Psoas muscle (tissue), 8 donors: Measurements from ENCODE around the gene CA10. TPM values are rescaled to one million over a fixed set of nuclear protein-coding genes. Genes with fewer than 3 reads are reported as not detected.

Experiments used
- ATAC-seq, 4 donors: fragments of 200-7000 bp; cut with Tn5 transposase; one replicate each; pipeline ENCODE4 v1.9.1; 2020; ENCODE audit warnings: moderate library complexity in 3 of 4, mild to moderate bottlenecking in 2 of 4
- DNase-seq, 2 donors: peaks; one replicate each; pipeline ENCODE4 v3.0.0-alpha.2; 2020
- H3K27ac ChIP-seq: fragments of 200-600 bp; one replicate; pipeline ENCODE4 v1.8.0; 2022
- H3K27me3 ChIP-seq, 3 donors: fragments of 200-600 bp in 1 of 3; one replicate each; pipeline versions ENCODE4 v1.6.1 to v1.8.0; 2013 to 2022; ENCODE audit warnings: low read length in 2 of 3, mild to moderate bottlenecking in 2 of 3, moderate library complexity in 1 of 3; ENCODE audit not compliant: insufficient read depth in 3 of 3
- H3K36me3 ChIP-seq, 2 donors: fragments of 200-600 bp in 1 of 2; one replicate each; pipeline versions ENCODE4 v1.6.1 to v1.8.0; 2013 to 2022; ENCODE audit warnings: low read depth in 1 of 2, mild to moderate bottlenecking in 1 of 2, moderate library complexity in 1 of 2; ENCODE audit not compliant: insufficient read depth in 1 of 2
- H3K4me1 ChIP-seq: fragments of 200-600 bp; one replicate; pipeline ENCODE4 v1.8.0; 2022
- H3K4me3 ChIP-seq: fragments of 200-600 bp; one replicate; pipeline ENCODE4 v1.8.0; 2022; ENCODE audit warnings: mild to moderate bottlenecking
- H3K9me3 ChIP-seq: fragments of 200-600 bp; one replicate; pipeline ENCODE4 v1.8.0; 2022
- WGBS, 3 donors: extraction: QIAGEN DNeasy Blood & Tissue Kit; methylation state at CpG; one replicate each; pipeline versions ENCODE4 v1.1.6 to v1.1.7; 2013; 5-methylcytosine and 5-hydroxymethylcytosine counted together
- intact Hi-C, 2 donors: fragments of 100-400 bp; cut with DNase I; formaldehyde crosslinking; loops; one replicate each; pipeline versions ENCODE4 v1.11.0 to v1.14.2; 2022
- polyA plus RNA-seq, 3 donors: library from polyadenylated mRNA; stranded (reverse); fragments of 200-250 nt; gene quantifications; one replicate each; pipeline ENCODE4 v1.2.3, GENCODE V29; 2013
- total RNA-seq, 4 donors: library from RNA; stranded (reverse); fragmentation: NEBNext Ultra II Directional in 2 of 4; extraction: Animal tissue kit (Norgen Biotek cat#: 25700) in 2 of 4; gene quantifications; one replicate each; pipeline versions ENCODE4 v1.2.1 to v1.2.4, GENCODE V29; 2021 to 2023
- TF ChIP-seq, protein P1 (sequence below): fragments of 200-600 bp; IDR thresholded peaks from one replicate; pipeline ENCODE4 v1.8.0; 2022; ENCODE audit warnings: antibody characterized with exemption
- donor health status: healthy with polysubstance abuse.
- donor health status: DM: no; HTN: no; CAD: no; lungs with moderate emphysema.
- donor health status: Bipolar disorder and iron deficiency.
- donor health status: healthy.
- donor health status: DM: yes; HTN: yes; CAD: no.
- donor health status: DM: no; HTN: no; CAD: no.
- donor health status: DM: no; HTN: no; CAD: no.
- donor health status: DM: yes; HTN: yes; CAD: no.

Gene CA10
- total and polyA plus RNA-seq, 7 donors, result 0.03 to 0.04 TPM; not detected in 5

DNA sequence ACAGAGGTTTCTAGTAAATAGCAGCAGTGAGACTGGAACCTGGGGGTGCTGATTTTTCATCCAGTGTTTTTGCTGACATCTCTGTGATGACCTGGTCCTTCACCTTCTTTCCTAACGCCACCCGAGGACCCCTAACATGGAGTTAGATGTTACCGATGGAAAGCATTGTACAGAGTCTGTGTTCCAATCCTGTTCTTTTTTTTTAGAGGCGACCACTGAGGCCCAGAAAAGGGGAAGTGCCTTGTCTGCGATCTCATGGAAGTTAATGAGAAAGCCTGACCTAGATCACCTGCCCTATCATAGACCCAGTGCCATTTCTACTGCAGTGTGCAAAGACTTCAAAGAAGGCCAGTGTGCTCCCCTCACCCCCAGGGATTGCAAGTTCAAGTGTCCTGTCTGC lies 362.5 kb downstream of the CA10 start:
- no peak for DNase-seq
- intact Hi-C loops, result no loop called here
- no peak overlapping the region for H3K27ac ChIP-seq
- H3K36me3 ChIP-seq, result no peaks in the 10 kb centered on the region
- H3K4me1 ChIP-seq, result no peaks in the 10 kb centered on the region
- WGBS, 3 donors, result 88 to 96% (median 93%) methylated on average over 5 of the region's 5 CpGs
- H3K4me3 ChIP-seq, result no peak overlapping the region
- no peak for ATAC-seq
- no peaks in the 10 kb centered on the region for H3K9me3 ChIP-seq
- TF ChIP-seq, protein P1, sequence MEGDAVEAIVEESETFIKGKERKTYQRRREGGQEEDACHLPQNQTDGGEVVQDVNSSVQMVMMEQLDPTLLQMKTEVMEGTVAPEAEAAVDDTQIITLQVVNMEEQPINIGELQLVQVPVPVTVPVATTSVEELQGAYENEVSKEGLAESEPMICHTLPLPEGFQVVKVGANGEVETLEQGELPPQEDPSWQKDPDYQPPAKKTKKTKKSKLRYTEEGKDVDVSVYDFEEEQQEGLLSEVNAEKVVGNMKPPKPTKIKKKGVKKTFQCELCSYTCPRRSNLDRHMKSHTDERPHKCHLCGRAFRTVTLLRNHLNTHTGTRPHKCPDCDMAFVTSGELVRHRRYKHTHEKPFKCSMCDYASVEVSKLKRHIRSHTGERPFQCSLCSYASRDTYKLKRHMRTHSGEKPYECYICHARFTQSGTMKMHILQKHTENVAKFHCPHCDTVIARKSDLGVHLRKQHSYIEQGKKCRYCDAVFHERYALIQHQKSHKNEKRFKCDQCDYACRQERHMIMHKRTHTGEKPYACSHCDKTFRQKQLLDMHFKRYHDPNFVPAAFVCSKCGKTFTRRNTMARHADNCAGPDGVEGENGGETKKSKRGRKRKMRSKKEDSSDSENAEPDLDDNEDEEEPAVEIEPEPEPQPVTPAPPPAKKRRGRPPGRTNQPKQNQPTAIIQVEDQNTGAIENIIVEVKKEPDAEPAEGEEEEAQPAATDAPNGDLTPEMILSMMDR, result no peak
- no peaks in the 10 kb centered on the region for H3K27me3 ChIP-seq

DNA sequence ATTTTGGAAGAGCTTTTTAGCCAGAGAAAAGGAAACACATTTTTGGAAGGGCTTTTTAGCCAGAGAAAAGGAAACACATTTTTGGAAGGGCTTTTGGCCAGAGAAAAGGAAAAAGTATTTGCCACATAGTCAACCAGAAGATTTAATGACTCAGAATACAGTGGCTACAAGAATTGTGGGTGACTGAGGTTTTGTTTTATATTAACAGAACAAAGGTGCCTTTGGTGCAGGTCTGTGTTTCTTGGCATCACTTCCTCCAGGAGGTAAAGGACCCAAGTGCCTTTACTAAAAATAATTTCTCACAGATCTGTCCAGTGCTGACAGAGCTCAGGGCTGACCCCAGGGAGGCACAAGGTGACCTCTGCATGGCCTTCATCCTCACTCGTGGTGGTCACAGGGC lies 363.1 kb downstream of the CA10 start:
- no peaks in the 10 kb centered on the region for H3K9me3 ChIP-seq
- no peaks in the 10 kb centered on the region for H3K27me3 ChIP-seq
- H3K4me3 ChIP-seq, result no peak overlapping the region
- WGBS, 3 donors, result 7 to 26% (median 17%) methylated on average over 1 of the region's 1 CpG
- intact Hi-C loops, result no loop called here
- H3K4me1 ChIP-seq, result no peaks in the 10 kb centered on the region
- DNase-seq (no peak), ATAC-seq (no peak)
- H3K27ac ChIP-seq, result no peak overlapping the region
- H3K36me3 ChIP-seq, result no peaks in the 10 kb centered on the region
- TF ChIP-seq, protein P1, result no peak

DNA sequence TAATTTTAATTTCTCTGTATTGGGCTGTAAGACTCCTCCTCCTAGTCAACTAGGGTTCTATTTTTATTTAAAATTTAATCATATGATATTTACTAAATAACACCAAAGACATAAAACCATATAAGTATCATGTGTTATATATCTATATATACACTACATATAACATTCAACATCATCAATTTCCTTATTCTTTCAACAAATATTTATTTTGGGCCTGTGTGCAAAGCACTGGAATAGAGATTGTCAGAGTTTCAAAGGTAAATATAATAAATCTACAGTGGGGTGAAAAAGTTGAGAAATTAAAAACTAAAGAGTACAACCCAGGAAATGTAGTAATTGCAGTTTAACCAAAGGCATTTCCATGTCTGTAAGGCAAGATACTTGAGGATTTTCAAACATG lies 364.0 kb downstream of the CA10 start:
- intact Hi-C loops, result no loop called here
- ATAC-seq, result no peak
- TF ChIP-seq, protein P1, result no peak

DNA sequence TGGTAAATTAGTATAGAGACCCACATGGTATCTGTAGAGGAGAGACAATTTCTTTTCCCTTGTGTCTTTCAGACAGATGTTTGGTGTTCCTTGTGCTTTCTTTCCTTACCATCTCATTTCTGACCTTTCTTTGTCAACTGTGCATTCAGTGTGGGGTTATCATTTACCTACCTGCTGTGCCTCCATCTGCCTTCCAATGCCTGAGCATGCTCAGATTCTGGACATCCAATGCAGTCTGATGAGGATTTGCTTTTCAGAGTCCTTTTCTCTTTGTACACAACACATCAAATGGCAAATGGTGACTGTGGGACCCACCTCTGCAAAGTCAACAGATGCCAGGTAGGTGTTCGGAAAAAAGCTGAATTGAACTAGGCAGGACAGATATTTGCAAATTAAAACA lies 364.8 kb downstream of the CA10 start:
- TF ChIP-seq, protein P1, result no peak
- H3K36me3 ChIP-seq, result no peaks in the 10 kb centered on the region
- ATAC-seq (no peak), DNase-seq (no peak)
- no peak overlapping the region for H3K27ac ChIP-seq
- no peaks in the 10 kb centered on the region for H3K9me3 ChIP-seq
- H3K27me3 ChIP-seq, result no peaks in the 10 kb centered on the region
- 98 to 100% (median 99%) methylated on average over 1 of the region's 1 CpG for WGBS, 3 donors
- no peaks in the 10 kb centered on the region for H3K4me1 ChIP-seq
- intact Hi-C loops, result no loop called here
- H3K4me3 ChIP-seq, result no peak overlapping the region

More for the DNA sequence above, 364.0 kb downstream of the CA10 start:
- no peak overlapping the region for H3K27ac ChIP-seq
- H3K4me3 ChIP-seq, result no peak overlapping the region
- DNase-seq, result no peak
- H3K4me1 ChIP-seq, result no peaks in the 10 kb centered on the region
- H3K27me3 ChIP-seq, result no peaks in the 10 kb centered on the region
- no peaks in the 10 kb centered on the region for H3K36me3 ChIP-seq
- H3K9me3 ChIP-seq, result no peaks in the 10 kb centered on the region

DNA sequence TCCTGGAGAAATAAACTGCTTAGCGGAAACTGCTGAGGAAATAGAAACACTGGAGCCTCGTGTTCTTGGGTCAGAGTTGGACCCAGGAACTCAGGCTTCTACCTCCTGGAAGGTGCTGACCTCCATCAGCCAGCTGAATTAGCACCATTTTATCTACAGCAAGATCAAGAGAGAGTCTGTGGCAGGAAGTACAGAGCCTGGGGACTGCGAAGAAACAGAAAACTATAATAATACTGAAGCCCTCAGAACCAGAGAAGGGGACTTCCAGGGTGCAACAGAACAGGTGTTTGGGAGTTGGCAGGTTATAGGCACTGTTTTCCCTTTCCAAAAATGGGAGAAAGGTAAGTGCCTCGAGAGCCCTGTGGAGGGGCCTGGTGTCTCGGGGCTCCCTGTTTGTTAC lies 379.7 kb downstream of the CA10 start:
- Histone ChIP-seq H3K4me3 (no peak overlapping the region), H3K36me3 (no peaks in the 10 kb centered on the region), H3K27ac (no peak overlapping the region), H3K27me3 (no peaks in the 10 kb centered on the region), H3K9me3 (no peaks in the 10 kb centered on the region), H3K4me1 (no peaks in the 10 kb centered on the region)
- no peak for DNase-seq
- TF ChIP-seq, protein P1, result no peak
- intact Hi-C loops, result no loop called here
- 70 to 74% (median 73%) methylated on average over 5 of the region's 5 CpGs for WGBS, 3 donors
- no peak for ATAC-seq
